SU-DHL-6 (cell line): ENCODE measurements around the gene SSBP1.

Source experiments
- H2AFZ ChIP-seq: fragments of 200-600 bp; sonication (generic); 2 replicates; pipeline ENCODE4 v1.6.1; 2014; ENCODE audit warnings: low read depth, mild to moderate bottlenecking, moderate library complexity, mixed read lengths, antibody characterized with exemption, low read length; ENCODE audit not compliant: severe bottlenecking
- H3F3A ChIP-seq: fragments of 200-600 bp; shearing (Covaris generic); 2 replicates; pipeline ENCODE4 v1.6.0; 2016; ENCODE audit warnings: antibody characterized with exemption, mild to moderate bottlenecking; ENCODE audit not compliant: insufficient read depth
- H3K27ac ChIP-seq: fragments of 200-600 bp; sonication (generic); 2 replicates; pipeline ENCODE4 v1.5.1; 2016; ENCODE audit warnings: low read depth, mild to moderate bottlenecking, low read length, moderate library complexity, mixed read lengths
- H3K27me3 ChIP-seq: fragments of 200-600 bp; sonication (generic), shearing (Covaris generic); 2 replicates; pipeline ENCODE4 v1.6.0; 2014; ENCODE audit warnings: mild to moderate bottlenecking, low read length
- H3K36me3 ChIP-seq: fragments of 200-600 bp; sonication (generic); 2 replicates; pipeline ENCODE4 v1.6.1; 2014; ENCODE audit warnings: mild to moderate bottlenecking, low read length, mixed read lengths
- H3K4me2 ChIP-seq: fragments of 300-600, 200-600 bp; shearing (Covaris generic), sonication (generic); 2 replicates; pipeline ENCODE4 v1.6.0; 2014; ENCODE audit warnings: low read length, low read depth, mild to moderate bottlenecking; ENCODE audit not compliant: poor library complexity, severe bottlenecking
- H3K4me3 ChIP-seq: fragments of 200-600 bp; sonication (generic); 2 replicates; pipeline ENCODE4 v1.5.1; 2014; ENCODE audit warnings: antibody characterized with exemption, low read length, mild to moderate bottlenecking, mixed read lengths; ENCODE audit not compliant: insufficient read depth, poor library complexity, severe bottlenecking
- H3K79me2 ChIP-seq: fragments of 200-600 bp; sonication (generic); 2 replicates; pipeline ENCODE4 v1.6.1; 2014; ENCODE audit warnings: mild to moderate bottlenecking, low read length, moderate library complexity; ENCODE audit not compliant: insufficient read depth
- H3K9ac ChIP-seq: fragments of 200-600 bp; sonication (generic); 2 replicates; pipeline ENCODE4 v1.7.0; 2014; ENCODE audit warnings: mild to moderate bottlenecking, low read length
- H3K9me2 ChIP-seq: fragments of 200-600 bp; sonication (generic); replicated peaks from 2 replicates; pipeline ENCODE4 v1.6.1; 2014; ENCODE audit warnings: low read length; ENCODE audit not compliant: insufficient read depth
- H3K9me3 ChIP-seq: fragments of 200-600 bp; sonication (generic); 2 replicates; pipeline ENCODE4 v1.6.1; 2014; ENCODE audit warnings: low read length, mixed read lengths; ENCODE audit not compliant: insufficient read depth
- H4K20me1 ChIP-seq: fragments of 200-600 bp; sonication (generic); 2 replicates; pipeline ENCODE4 v1.6.1; 2014; ENCODE audit warnings: low read depth, mild to moderate bottlenecking, antibody characterized with exemption, low read length, moderate library complexity, mixed read lengths
- CTCF ChIP-seq: fragments of 200-600 bp; sonication (generic); IDR thresholded peaks from one replicate; pipeline ENCODE4 v1.5.1; 2017; ENCODE audit warnings: antibody characterized with exemption, mild to moderate bottlenecking, low read length, moderate library complexity; ENCODE audit not compliant: insufficient read depth, poor library complexity, severe bottlenecking
- EZH2phosphoT487 ChIP-seq: fragments of 200-600 bp; sonication (generic), shearing (Covaris generic); conservative IDR thresholded peaks from 2 replicates; pipeline ENCODE4 v1.6.1; 2018; ENCODE audit warnings: mild to moderate bottlenecking, antibody characterized with exemption, low read length, moderate library complexity, mixed read lengths

The SSBP1 gene

GRCh38 chr7:141776374-141776773 lies 38.2 kb downstream of the SSBP1 start, which contains the start of gene TAS2R4:
TSS of gene TAS2R4 (plus strand) at chr7:141776674. CDS start at chr7:141778489, 1,815 bp downstream.
- H3K9ac ChIP-seq: no peak within 1 kb of the TSS
- no peaks in the 10 kb centered on the region for H3K79me2 ChIP-seq
- H3K27ac ChIP-seq: no peak within 1 kb of the TSS
- no peaks in the 10 kb centered on the region for H3K9me2 ChIP-seq
- TF ChIP-seq EZH2phosphoT487 (no peak), CTCF (no peak)
- no peak within 1 kb of the TSS for H3K4me2 ChIP-seq
- H3F3A ChIP-seq: no peaks in the 10 kb centered on the region
- H3K27me3 ChIP-seq: no peaks in the 10 kb centered on the region
- no peak within 1 kb of the TSS for H3K4me3 ChIP-seq
- H3K36me3 ChIP-seq: no peaks in the 10 kb centered on the region; the same call in 1 of the 2 replicates
- H3K9me3 ChIP-seq: no peaks in the 10 kb centered on the region
- H4K20me1 ChIP-seq: no peaks in the 10 kb centered on the region
- no peak within 1 kb of the TSS for H2AFZ ChIP-seq

GRCh38 chr7:141785706-141786552 lies 47.8 kb downstream of the SSBP1 start:
- Histone ChIP-seq H3K36me3 (no peaks in the 10 kb centered on the region), H3K27ac (no peak overlapping the region), H2AFZ (no peak overlapping the region), H3K79me2 (no peaks in the 10 kb centered on the region; the same call in 1 of the 2 replicates), H3K4me2 (no peak overlapping the region), H3K9me2 (no peaks in the 10 kb centered on the region), H3K9me3 (no peaks in the 10 kb centered on the region), H3K4me3 (no peak overlapping the region), H4K20me1 (no peaks in the 10 kb centered on the region), H3F3A (no peaks in the 10 kb centered on the region), H3K27me3 (no peaks in the 10 kb centered on the region), H3K9ac (no peak overlapping the region)
- TF ChIP-seq EZH2phosphoT487: no peak
- TF ChIP-seq CTCF: peak; percentile 88

GRCh38 chr7:141788296-141788695 lies 50.1 kb downstream of the SSBP1 start:
- Histone ChIP-seq H3K9me3 (no peaks in the 10 kb centered on the region), H4K20me1 (no peaks in the 10 kb centered on the region), H3K27ac (no peak overlapping the region), H3F3A (no peaks in the 10 kb centered on the region), H3K9ac (no peak overlapping the region), H3K79me2 (no peaks in the 10 kb centered on the region; the same call in 1 of the 2 replicates), H3K27me3 (no peaks in the 10 kb centered on the region), H3K4me2 (no peak overlapping the region), H3K36me3 (no peaks in the 10 kb centered on the region), H3K4me3 (no peak overlapping the region), H3K9me2 (no peaks in the 10 kb centered on the region), H2AFZ (no peak overlapping the region)
- TF ChIP-seq EZH2phosphoT487 (no peak), CTCF (no peak)
